HepG2 (cell line): ENCODE results near the gene MACROD2. TPM values are rescaled to one million over a fixed set of nuclear protein-coding genes. Genes with fewer than 3 reads are reported as not detected.

Source experiments
- ATAC-seq: fragments of 200-7000 bp; cut with Tn5 transposase; 3 replicates; pipeline ENCODE4 v1.9.1; 2020; ENCODE audit warnings: mild to moderate bottlenecking, moderate library complexity
- BruUV-seq: library from RNA; stranded (reverse); fragments of 400-500 nt; replicated peaks from 2 replicates; lab custom pipeline; 2021; lab: Mats Ljungman, UMichigan
- CTCF ChIA-PET: fragments of 300-600 bp; formaldehyde crosslinking; extraction: SDS; loops from one replicate; lab custom pipeline; 2021; ENCODE audit warnings: low total read pairs, inconsistent platforms, low intra/inter-chr PET ratio; lab: Yijun Ruan, JAX
- POLR2A ChIA-PET: fragments of 350-600 bp; sonication (Branson Sonifier 250); formaldehyde crosslinking; loops from one replicate; lab custom pipeline; 2020; ENCODE audit warnings: antibody characterized with exemption, inconsistent platforms; lab: Yijun Ruan, JAX
- DNase-seq: peaks from one replicate; pipeline ENCODE4 v3.0.0-alpha.2; 2015; ENCODE audit warnings: low spot score
- FAIRE-seq: peaks from 3 replicates; lab custom pipeline; 2011; peaks lifted over from hg19 to GRCh38; lab: Jason Lieb, UNC
- H2AFZ ChIP-seq: one replicate; pipeline ENCODE4 v1.6.1; 2011; ENCODE audit warnings: low read length, inconsistent platforms
- H3K27ac ChIP-seq: fragments of 300-600 bp; 3 replicates; pipeline ENCODE4 v1.8.0; 2011; ENCODE audit warnings: mixed run types, mild to moderate bottlenecking, mixed read lengths, low read length, inconsistent platforms; ENCODE audit not compliant: insufficient read depth; ENCODE audit errors: extremely low read length
- H3K27me3 ChIP-seq, 2 experiments: fragments of 200-600 bp in 1 of 2; 2 replicates in 1 of 2; 3 replicates in 1 of 2; pipeline versions ENCODE4 v1.6.0 to v1.8.0; 2011; ENCODE audit warnings: low read length in 2 of 2, mild to moderate bottlenecking in 2 of 2, moderate library complexity in 2 of 2, inconsistent platforms in 1 of 2; ENCODE audit not compliant: insufficient read depth in 2 of 2, control insufficient read depth in 1 of 2
- H3K36me3 ChIP-seq, 2 experiments: fragments of 200-600 bp in 1 of 2; replicated peaks in 1 of 2; 2 replicates in 1 of 2; 3 replicates in 1 of 2; pipeline versions ENCODE4 v1.5.1 to v1.8.0; 2011; ENCODE audit warnings: low read length in 2 of 2, inconsistent platforms in 1 of 2; ENCODE audit not compliant: insufficient read depth in 2 of 2, control insufficient read depth in 1 of 2
- H3K4me1 ChIP-seq: 2 replicates; pipeline ENCODE4 v1.5.1; 2012; ENCODE audit warnings: low read length, inconsistent platforms; ENCODE audit not compliant: insufficient read depth
- H3K4me2 ChIP-seq: 2 replicates; pipeline ENCODE4 v1.6.0; 2011; ENCODE audit warnings: low read depth, low read length, inconsistent platforms
- H3K4me3 ChIP-seq, 3 experiments: fragments of 200-600 bp in 1 of 3; sonication (generic), shearing (Covaris generic) in 1 of 3; replicated peaks in 1 of 3; 2 replicates each; pipeline ENCODE4 v1.5.1; 2011 to 2016; ENCODE audit warnings: low read length in 3 of 3, inconsistent platforms in 2 of 3, low read depth in 2 of 3, mild to moderate bottlenecking in 2 of 3, control low read depth in 1 of 3, mixed read lengths in 1 of 3; ENCODE audit not compliant: insufficient read depth in 1 of 3
- H3K79me2 ChIP-seq: one replicate; pipeline ENCODE4 v1.6.1; 2011; ENCODE audit warnings: low read length, inconsistent platforms; ENCODE audit not compliant: insufficient read depth
- H3K9ac ChIP-seq: 2 replicates; pipeline ENCODE4 v1.6.0; 2011; ENCODE audit warnings: mild to moderate bottlenecking, low read depth, low read length, inconsistent platforms; ENCODE audit not compliant: insufficient read depth
- H3K9me3 ChIP-seq: 2 replicates; pipeline ENCODE4 v1.5.1; 2012; ENCODE audit warnings: mild to moderate bottlenecking, low read length
- H4K20me1 ChIP-seq: 2 replicates; pipeline ENCODE4 v1.6.0; 2011; ENCODE audit warnings: inconsistent platforms, mild to moderate bottlenecking, low read length, moderate library complexity; ENCODE audit not compliant: insufficient read depth
- GMEB2 ChIP-seq: IDR thresholded peaks from 2 replicates; pipeline ENCODE4 v1.6.1; 2016; ENCODE audit warnings: missing biosample characterization, missing genetic modification reagents, low read depth
- IKZF4 ChIP-seq: sonication (generic); formaldehyde crosslinking; IDR thresholded peaks from 2 replicates; pipeline ENCODE4 v1.5.1; 2020; ENCODE audit warnings: borderline replicate concordance, mild to moderate bottlenecking, low read depth, missing genetic modification reagents; ENCODE audit errors: not compliant biosample characterization
- LRRFIP1 ChIP-seq: sonication (generic); formaldehyde crosslinking; conservative IDR thresholded peaks from 2 replicates; pipeline ENCODE4 v1.4.0; 2020; ENCODE audit warnings: missing genetic modification reagents
- MAFF ChIP-seq: IDR thresholded peaks from 2 replicates; pipeline ENCODE4 v1.6.1; 2011; ENCODE audit warnings: low read depth, low read length, improper control_type of control experiment
- MAFK ChIP-seq, 2 experiments: IDR thresholded peaks in 1 of 2; conservative IDR thresholded peaks in 1 of 2; 2 replicates each; pipeline ENCODE4 v1.6.1; 2011; ENCODE audit warnings: improper control_type of control experiment in 2 of 2, low read length in 2 of 2
- NFE2 ChIP-seq: sonication (generic); formaldehyde crosslinking; IDR thresholded peaks from 2 replicates; pipeline ENCODE4 v1.4.0; 2020; ENCODE audit warnings: missing genetic modification reagents
- ZNF101 ChIP-seq: sonication (generic); formaldehyde crosslinking; IDR thresholded peaks from 2 replicates; pipeline ENCODE4 v1.4.0; 2020; ENCODE audit warnings: mild to moderate bottlenecking, low read depth, missing genetic modification reagents, borderline replicate concordance
- WGBS: methylation state at CpG from one replicate; pipeline ENCODE4 v1.1.6; 2017; ENCODE audit warnings: low lambda C conversion rate; 5-methylcytosine and 5-hydroxymethylcytosine counted together
- in situ Hi-C: cut with HindIII; loops from 2 replicates; pipeline ENCODE4 v1.10.0; 2017; ENCODE audit warnings: low pct_unique_long_range_greater_than_20kb; ENCODE audit not compliant: extremely low pct_ligation_motif_present
- intact Hi-C: fragments of 100-400 bp; cut with micrococcal nuclease; formaldehyde crosslinking; loops from one replicate; pipeline ENCODE4 v1.10.0; 2022; ENCODE audit not compliant: unreplicated experiment
- polyA plus RNA-seq, 8 experiments: library from polyadenylated mRNA; depleted of rRNA in 3 of 8; stranded (reverse) in 7 of 8; unstranded in 1 of 8; fragments of >200 nt; fragmentation: Illumina TruSeq in 4 of 8; extraction: Trizol in 4 of 8; gene quantifications; 2 replicates each; pipeline versions ENCODE4 v1.2.1 to v1.2.3, GENCODE V29; 2011 to 2016; ENCODE audit warnings: low read depth in 4 of 8, missing spikeins in 1 of 8, mixed read lengths in 1 of 8; ENCODE audit not compliant: insufficient read depth in 1 of 8
- total RNA-seq, 5 experiments: library from RNA; depleted of rRNA; stranded (reverse); fragments of >200 nt; fragmentation: Illumina TruSeq; extraction: Trizol; gene quantifications; 2 replicates each; pipeline ENCODE4 v1.2.3, GENCODE V29; 2016; ENCODE audit warnings: low read depth in 1 of 5

The MACROD2 gene
- total and polyA plus RNA-seq, 2 of the 13 experiments (the other 11 are each of a cell fraction or from before 2014, with no cell fraction given): 0.13 to 0.51 TPM

GRCh38 chr20:15346657-15347280, 1351.5 kb downstream of the MACROD2 start:
- Histone ChIP-seq H3K36me3 (no peaks in the 10 kb centered on the region), H3K9me3 (peaks cover 92% of the 10 kb centered on the region), H3K9ac (no peak overlapping the region), H4K20me1 (no peaks in the 10 kb centered on the region), H3K4me2 (no peak overlapping the region), H3K4me1 (no peaks in the 10 kb centered on the region), H2AFZ (no peak overlapping the region), H3K4me3 (no peak overlapping the region), H3K27ac (no peak overlapping the region), H3K27me3 (no peaks in the 10 kb centered on the region; a peak in 1 of 5 replicates), H3K79me2 (no peaks in the 10 kb centered on the region)
- peak; percentile 52 to 82 for TF ChIP-seq MAFK (conservative IDR thresholded peaks at IDR 0.05 in 1 of 2, IDR thresholded peaks at IDR 0.05 in 1 of 2; ENCODE audit: low read length in 2 of 2)
- TF ChIP-seq MAFF: peak; percentile 69
- no peak for TF ChIP-seq NFE2
- TF ChIP-seq GMEB2 (CRISPR knock-in tag): no peak
- TF ChIP-seq LRRFIP1 (CRISPR knock-in tag): no peak
- no peak for TF ChIP-seq IKZF4 (CRISPR knock-in tag)
- TF ChIP-seq ZNF101 (CRISPR knock-in tag): no peak
- WGBS: 48% methylated on average over 3 of the region's 3 CpGs
- in situ Hi-C loops: no loop called here
- intact Hi-C loops: no loop called here
- POLR2A ChIA-PET: no interaction called here
- no peak for ATAC-seq
- CTCF ChIA-PET: no interaction called here
- no peak for DNase-seq
- FAIRE-seq: no peak
- no TSS peak for BruUV-seq
